Esophagus muscularis mucosa (tissue), 3 donors: ENCODE results near the gene ZG16.

Experiments
- POLR2A ChIP-seq: fragments of 450-650 bp; IDR thresholded peaks from one replicate; pipeline ENCODE4 v1.6.1; 2017; ENCODE audit warnings: antibody characterized with exemption, moderate library complexity, mild to moderate bottlenecking, low read depth
- TF ChIP-seq, protein P1 (sequence below), 3 experiments: fragments of 200-600 bp in 2 of 3; fragments of 450-650 bp in 1 of 3; sonication (generic) in 2 of 3; IDR thresholded peaks; one replicate each; pipeline ENCODE4 v1.5.1; 2017 to 2019; ENCODE audit warnings: antibody characterized with exemption in 3 of 3, mild to moderate bottlenecking in 2 of 3, moderate library complexity in 1 of 3

DNA sequence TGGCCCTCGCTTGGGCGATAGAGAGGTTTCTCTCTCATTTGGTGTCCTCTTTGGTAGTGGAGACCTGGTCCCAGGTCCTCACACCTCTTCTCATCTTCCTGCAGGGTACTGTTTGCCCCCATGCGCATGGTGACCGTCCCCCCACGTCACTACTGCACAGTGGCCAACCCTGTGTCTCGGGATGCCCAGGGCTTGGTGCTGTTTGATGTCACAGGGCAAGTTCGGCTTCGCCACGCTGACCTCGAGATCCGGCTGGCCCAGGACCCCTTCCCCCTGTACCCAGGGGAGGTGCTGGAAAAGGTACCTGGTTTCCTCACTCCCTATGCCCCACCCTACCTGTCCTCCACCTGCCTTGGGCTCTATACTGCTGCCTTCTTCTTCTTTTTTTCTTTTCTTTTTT lies 52.7 kb downstream of the ZG16 start:
- no peak for TF ChIP-seq POLR2A
- TF ChIP-seq, protein P1, sequence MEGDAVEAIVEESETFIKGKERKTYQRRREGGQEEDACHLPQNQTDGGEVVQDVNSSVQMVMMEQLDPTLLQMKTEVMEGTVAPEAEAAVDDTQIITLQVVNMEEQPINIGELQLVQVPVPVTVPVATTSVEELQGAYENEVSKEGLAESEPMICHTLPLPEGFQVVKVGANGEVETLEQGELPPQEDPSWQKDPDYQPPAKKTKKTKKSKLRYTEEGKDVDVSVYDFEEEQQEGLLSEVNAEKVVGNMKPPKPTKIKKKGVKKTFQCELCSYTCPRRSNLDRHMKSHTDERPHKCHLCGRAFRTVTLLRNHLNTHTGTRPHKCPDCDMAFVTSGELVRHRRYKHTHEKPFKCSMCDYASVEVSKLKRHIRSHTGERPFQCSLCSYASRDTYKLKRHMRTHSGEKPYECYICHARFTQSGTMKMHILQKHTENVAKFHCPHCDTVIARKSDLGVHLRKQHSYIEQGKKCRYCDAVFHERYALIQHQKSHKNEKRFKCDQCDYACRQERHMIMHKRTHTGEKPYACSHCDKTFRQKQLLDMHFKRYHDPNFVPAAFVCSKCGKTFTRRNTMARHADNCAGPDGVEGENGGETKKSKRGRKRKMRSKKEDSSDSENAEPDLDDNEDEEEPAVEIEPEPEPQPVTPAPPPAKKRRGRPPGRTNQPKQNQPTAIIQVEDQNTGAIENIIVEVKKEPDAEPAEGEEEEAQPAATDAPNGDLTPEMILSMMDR (IDR thresholded peaks at IDR 0.05) = no peak
